ENCODE results near the gene TMEM254.
"Not testable (repeated sequence)": the region's sequence is repeated elsewhere in the genome, so short reads cannot be mapped to it uniquely, and the experiment has no call there.

DNA sequence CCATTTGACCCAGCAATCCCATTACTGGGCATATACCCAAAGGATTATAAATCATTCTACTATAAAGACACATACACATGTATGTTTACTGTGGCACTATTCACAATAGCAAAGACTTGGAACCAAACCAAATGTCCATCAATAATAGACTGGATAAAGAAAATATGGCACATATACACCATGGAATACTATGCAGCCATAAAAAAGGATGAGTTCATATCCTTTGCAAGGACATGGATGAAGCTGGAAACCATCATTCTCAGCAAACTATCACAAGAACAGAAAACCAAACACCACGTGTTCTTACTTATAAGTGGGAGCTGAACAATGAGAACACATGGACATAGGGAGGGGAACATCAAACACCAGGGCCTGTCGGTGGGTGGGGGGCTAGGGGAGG is 19.8 kb downstream of the TMEM254 start:
- TF ChIP-seq, protein P1, sequence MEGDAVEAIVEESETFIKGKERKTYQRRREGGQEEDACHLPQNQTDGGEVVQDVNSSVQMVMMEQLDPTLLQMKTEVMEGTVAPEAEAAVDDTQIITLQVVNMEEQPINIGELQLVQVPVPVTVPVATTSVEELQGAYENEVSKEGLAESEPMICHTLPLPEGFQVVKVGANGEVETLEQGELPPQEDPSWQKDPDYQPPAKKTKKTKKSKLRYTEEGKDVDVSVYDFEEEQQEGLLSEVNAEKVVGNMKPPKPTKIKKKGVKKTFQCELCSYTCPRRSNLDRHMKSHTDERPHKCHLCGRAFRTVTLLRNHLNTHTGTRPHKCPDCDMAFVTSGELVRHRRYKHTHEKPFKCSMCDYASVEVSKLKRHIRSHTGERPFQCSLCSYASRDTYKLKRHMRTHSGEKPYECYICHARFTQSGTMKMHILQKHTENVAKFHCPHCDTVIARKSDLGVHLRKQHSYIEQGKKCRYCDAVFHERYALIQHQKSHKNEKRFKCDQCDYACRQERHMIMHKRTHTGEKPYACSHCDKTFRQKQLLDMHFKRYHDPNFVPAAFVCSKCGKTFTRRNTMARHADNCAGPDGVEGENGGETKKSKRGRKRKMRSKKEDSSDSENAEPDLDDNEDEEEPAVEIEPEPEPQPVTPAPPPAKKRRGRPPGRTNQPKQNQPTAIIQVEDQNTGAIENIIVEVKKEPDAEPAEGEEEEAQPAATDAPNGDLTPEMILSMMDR (conservative IDR thresholded peaks at IDR 0.05; ENCODE audit: low read depth, low read length) = not testable (repeated sequence)
- not testable (repeated sequence) for TF ChIP-seq MAZ (IDR thresholded peaks at IDR 0.05; ENCODE audit: borderline replicate concordance, low read depth, low read length); CEBPB (IDR thresholded peaks at IDR 0.05; ENCODE audit: low read depth, low read length); FOS (IDR thresholded peaks at IDR 0.05; ENCODE audit: low read depth, low read length); RFX5 (IDR thresholded peaks at IDR 0.05; ENCODE audit: low read depth, low read length); MXI1 (IDR thresholded peaks at IDR 0.05; ENCODE audit: borderline replicate concordance, low read depth, low read length); RAD21 (IDR thresholded peaks at IDR 0.05; ENCODE audit: low read length); POLR2A (IDR thresholded peaks at IDR 0.05; ENCODE audit: low read depth, low read length); NFE2L2 (IDR thresholded peaks at IDR 0.05; ENCODE audit: low read depth, low read length); SMC3 (IDR thresholded peaks at IDR 0.05; ENCODE audit: low read depth, low read length); MAFK (IDR thresholded peaks at IDR 0.05; ENCODE audit: low read depth, low read length); BHLHE40 (IDR thresholded peaks at IDR 0.05; ENCODE audit: low read depth, low read length)
- TF ChIP-seq, protein P2, sequence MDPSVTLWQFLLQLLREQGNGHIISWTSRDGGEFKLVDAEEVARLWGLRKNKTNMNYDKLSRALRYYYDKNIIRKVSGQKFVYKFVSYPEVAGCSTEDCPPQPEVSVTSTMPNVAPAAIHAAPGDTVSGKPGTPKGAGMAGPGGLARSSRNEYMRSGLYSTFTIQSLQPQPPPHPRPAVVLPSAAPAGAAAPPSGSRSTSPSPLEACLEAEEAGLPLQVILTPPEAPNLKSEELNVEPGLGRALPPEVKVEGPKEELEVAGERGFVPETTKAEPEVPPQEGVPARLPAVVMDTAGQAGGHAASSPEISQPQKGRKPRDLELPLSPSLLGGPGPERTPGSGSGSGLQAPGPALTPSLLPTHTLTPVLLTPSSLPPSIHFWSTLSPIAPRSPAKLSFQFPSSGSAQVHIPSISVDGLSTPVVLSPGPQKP (IDR thresholded peaks at IDR 0.05; ENCODE audit: borderline replicate concordance, low read depth, low read length) = not testable (repeated sequence)
- TF ChIP-seq, protein P3, sequence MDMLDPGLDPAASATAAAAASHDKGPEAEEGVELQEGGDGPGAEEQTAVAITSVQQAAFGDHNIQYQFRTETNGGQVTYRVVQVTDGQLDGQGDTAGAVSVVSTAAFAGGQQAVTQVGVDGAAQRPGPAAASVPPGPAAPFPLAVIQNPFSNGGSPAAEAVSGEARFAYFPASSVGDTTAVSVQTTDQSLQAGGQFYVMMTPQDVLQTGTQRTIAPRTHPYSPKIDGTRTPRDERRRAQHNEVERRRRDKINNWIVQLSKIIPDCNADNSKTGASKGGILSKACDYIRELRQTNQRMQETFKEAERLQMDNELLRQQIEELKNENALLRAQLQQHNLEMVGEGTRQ (IDR thresholded peaks at IDR 0.05; ENCODE audit: low read depth, low read length) = not testable (repeated sequence)
